Erythroblast (primary cell): ENCODE results near the gene ZNF362.

Experiments
- GATA1 ChIP-seq: IDR thresholded peaks from 2 replicates; pipeline ENCODE4 v1.6.1; 2011; ENCODE audit warnings: low read depth, mild to moderate bottlenecking, control low read depth, low read length, moderate library complexity
- POLR2A ChIP-seq: IDR thresholded peaks from 2 replicates; pipeline ENCODE4 v1.6.1; 2011; ENCODE audit warnings: mild to moderate bottlenecking, low read length

DNA sequence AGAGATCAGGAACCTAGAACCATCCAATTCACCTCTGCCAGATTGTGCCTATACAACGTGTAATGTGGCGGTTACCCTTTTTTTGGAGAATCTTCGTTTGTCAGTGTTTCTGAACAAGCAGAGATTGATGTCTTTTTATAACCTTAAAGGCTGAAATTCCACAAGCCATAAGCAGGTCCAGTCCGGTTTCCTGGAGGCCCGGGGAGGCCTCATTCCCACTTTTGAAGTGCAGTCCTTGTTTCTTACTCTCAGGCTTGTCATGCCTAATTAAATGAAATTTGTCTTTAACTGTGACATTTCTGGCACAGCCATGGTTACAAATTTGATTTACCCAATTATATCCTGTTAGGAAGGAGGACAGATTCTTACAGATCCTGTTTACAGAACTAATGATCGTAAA is 27.8 kb downstream of the ZNF362 start:
- no peak for TF ChIP-seq POLR2A
- no peak for TF ChIP-seq GATA1
